Fibroblast of villous mesenchyme (primary cell): ENCODE data around the gene KCNJ8. TPM values are rescaled to one million over a fixed set of nuclear protein-coding genes. Genes with fewer than 3 reads are reported as not detected.

Experiments used
- DNase-seq: peaks from one replicate; pipeline ENCODE4 v3.0.0-alpha.2; 2010; ENCODE audit warnings: low read depth
- H3K4me3 ChIP-seq: 2 replicates; pipeline ENCODE4 v1.5.1; 2011; ENCODE audit warnings: low read depth, mild to moderate bottlenecking, low read length
- total RNA-seq: library from RNA; depleted of rRNA; stranded (reverse); fragments of >200 nt; gene quantifications from 2 replicates; pipeline ENCODE4 v1.2.3, GENCODE V29; 2012
- TF ChIP-seq, protein P1 (sequence below): IDR thresholded peaks from 2 replicates; pipeline ENCODE4 v1.5.1; 2012; ENCODE audit warnings: low read depth, mild to moderate bottlenecking, low read length; ENCODE audit not compliant: insufficient read depth

Gene KCNJ8
- total RNA-seq, 1 donor = 19.4 TPM

DNA sequence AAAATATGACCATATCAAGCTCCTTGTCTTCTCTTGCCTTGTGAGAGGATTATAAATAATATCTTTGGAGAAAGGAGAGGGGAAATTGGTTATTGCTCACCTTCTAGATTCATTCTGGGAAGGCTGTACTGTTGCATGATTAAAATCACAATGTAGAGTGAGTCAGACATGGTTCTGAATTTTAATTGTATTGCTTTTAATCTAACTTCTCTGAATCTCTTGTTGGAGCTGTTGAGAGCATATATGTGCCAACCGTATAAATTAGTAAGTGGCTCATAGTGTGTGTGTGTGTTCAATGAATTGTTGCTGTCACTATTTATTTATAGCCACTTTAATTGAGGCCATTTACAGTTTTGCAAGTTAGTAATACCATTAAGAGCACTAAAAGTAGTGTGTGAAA lies 56.1 kb downstream of the KCNJ8 start:
- H3K4me3 ChIP-seq = no peak overlapping the region
- TF ChIP-seq, protein P1, sequence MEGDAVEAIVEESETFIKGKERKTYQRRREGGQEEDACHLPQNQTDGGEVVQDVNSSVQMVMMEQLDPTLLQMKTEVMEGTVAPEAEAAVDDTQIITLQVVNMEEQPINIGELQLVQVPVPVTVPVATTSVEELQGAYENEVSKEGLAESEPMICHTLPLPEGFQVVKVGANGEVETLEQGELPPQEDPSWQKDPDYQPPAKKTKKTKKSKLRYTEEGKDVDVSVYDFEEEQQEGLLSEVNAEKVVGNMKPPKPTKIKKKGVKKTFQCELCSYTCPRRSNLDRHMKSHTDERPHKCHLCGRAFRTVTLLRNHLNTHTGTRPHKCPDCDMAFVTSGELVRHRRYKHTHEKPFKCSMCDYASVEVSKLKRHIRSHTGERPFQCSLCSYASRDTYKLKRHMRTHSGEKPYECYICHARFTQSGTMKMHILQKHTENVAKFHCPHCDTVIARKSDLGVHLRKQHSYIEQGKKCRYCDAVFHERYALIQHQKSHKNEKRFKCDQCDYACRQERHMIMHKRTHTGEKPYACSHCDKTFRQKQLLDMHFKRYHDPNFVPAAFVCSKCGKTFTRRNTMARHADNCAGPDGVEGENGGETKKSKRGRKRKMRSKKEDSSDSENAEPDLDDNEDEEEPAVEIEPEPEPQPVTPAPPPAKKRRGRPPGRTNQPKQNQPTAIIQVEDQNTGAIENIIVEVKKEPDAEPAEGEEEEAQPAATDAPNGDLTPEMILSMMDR = no peak
- DNase-seq = no peak

DNA sequence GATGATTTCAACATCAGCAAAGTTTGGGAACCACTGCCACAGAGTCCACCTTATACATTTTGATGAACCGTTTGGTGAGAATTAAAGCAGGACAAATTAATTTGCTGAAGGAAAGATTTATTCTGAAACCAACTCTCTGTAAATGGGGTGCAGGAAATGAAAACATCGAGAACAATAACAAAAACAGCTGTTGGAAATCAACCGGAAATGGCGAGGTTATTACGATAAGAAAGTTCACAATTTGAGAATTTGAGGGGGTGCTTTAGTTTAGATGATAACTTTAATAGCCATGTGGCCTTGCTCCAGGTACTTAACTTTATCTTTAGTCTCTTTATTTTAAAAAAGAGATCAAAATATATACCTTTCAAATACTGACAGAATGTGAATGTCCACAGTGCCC lies 56.7 kb downstream of the KCNJ8 start:
- TF ChIP-seq, protein P1 = no peak
- DNase-seq = no peak
- no peak overlapping the region for H3K4me3 ChIP-seq

DNA sequence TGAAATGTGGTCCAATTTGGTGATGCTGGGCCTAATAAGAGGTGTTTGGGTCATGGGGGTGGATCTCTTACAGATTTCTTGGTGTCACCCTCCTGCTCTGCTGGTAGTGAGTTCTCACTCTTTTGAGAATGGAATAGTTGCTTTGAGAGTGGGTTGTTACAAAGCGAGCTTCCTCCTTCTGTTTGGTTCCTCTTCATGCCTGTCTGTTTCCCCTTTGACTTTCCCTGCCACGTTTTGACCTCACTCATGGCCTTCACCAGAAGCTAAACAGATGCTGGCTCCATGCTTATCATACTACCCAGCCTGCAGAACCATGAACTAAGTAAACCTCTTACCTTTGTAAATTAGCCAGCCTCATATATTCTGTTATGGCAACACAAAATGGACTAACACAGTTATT lies 59.1 kb downstream of the KCNJ8 start:
- DNase-seq = no peak
- TF ChIP-seq, protein P1 = no peak
- no peak overlapping the region for H3K4me3 ChIP-seq

Other genes with a start within 250 kb of the KCNJ8 start
- gene SPX, start 248.4 kb downstream of the KCNJ8 start, total RNA-seq = under 0.01 and 0.86 TPM in 2 replicates
- gene GYS2, start 169.9 kb downstream of the KCNJ8 start, total RNA-seq = not detected in 2 replicates
- gene LDHB, start 116.9 kb downstream of the KCNJ8 start, total RNA-seq = 525 and 613 TPM in 2 replicates
- gene ABCC9, start 166.7 kb upstream of the KCNJ8 start, total RNA-seq = 7.4 and 12.1 TPM in 2 replicates